Hepatocyte (in vitro differentiated cells): Measurements from ENCODE around the gene FAM25G. TPM values are rescaled to one million over a fixed set of nuclear protein-coding genes. Genes with fewer than 3 reads are reported as not detected.

Experiments used
- DNase-seq: peaks from one replicate; pipeline ENCODE4 v3.0.0-alpha.2; 2016; ENCODE audit warnings: low spot score
- H2AFZ ChIP-seq: fragments of 200-600 bp; sonication (generic); 2 replicates; pipeline ENCODE4 v1.6.0; 2016; ENCODE audit warnings: antibody characterized with exemption, mild to moderate bottlenecking
- H3K27ac ChIP-seq: fragments of 200-600 bp; sonication (generic); 2 replicates; pipeline ENCODE4 v1.5.1; 2016; ENCODE audit warnings: mild to moderate bottlenecking
- H3K27me3 ChIP-seq: fragments of 200-600 bp; sonication (generic); 2 replicates; pipeline ENCODE4 v1.6.1; 2016
- H3K36me3 ChIP-seq: fragments of 200-600 bp; sonication (generic); replicated peaks from 2 replicates; pipeline ENCODE4 v1.5.1; 2016; ENCODE audit warnings: low read depth; ENCODE audit not compliant: insufficient read depth
- H3K4me1 ChIP-seq: fragments of 200-600 bp; sonication (generic); 2 replicates; pipeline ENCODE4 v1.5.1; 2016; ENCODE audit warnings: mild to moderate bottlenecking, moderate library complexity; ENCODE audit not compliant: insufficient read depth
- H3K4me2 ChIP-seq: fragments of 200-600 bp; sonication (generic); 2 replicates; pipeline ENCODE4 v1.6.0; 2016
- H3K4me3 ChIP-seq: fragments of 200-600 bp; sonication (generic); 2 replicates; pipeline ENCODE4 v1.5.1; 2016; ENCODE audit warnings: mild to moderate bottlenecking
- H3K79me2 ChIP-seq: fragments of 200-600 bp; sonication (generic); 2 replicates; pipeline ENCODE4 v1.6.0; 2017; ENCODE audit warnings: mild to moderate bottlenecking
- H3K9me2 ChIP-seq: fragments of 200-600 bp; sonication (generic); replicated peaks from 2 replicates; pipeline ENCODE4 v1.6.0; 2017; ENCODE audit warnings: mild to moderate bottlenecking; ENCODE audit not compliant: insufficient read depth
- H3K9me3 ChIP-seq: fragments of 200-600 bp; sonication (generic); 2 replicates; pipeline ENCODE4 v1.5.1; 2016; ENCODE audit warnings: low read depth, mild to moderate bottlenecking
- H4K20me1 ChIP-seq: fragments of 200-600 bp; sonication (generic); 2 replicates; pipeline ENCODE4 v1.6.0; 2016; ENCODE audit warnings: mild to moderate bottlenecking; ENCODE audit not compliant: insufficient read depth, poor library complexity, severe bottlenecking
- EZH2 ChIP-seq: fragments of 200-600 bp; sonication (generic); IDR thresholded peaks from 2 replicates; pipeline ENCODE4 v1.6.1; 2016; ENCODE audit warnings: antibody characterized with exemption, mild to moderate bottlenecking, borderline replicate concordance
- EZH2phosphoT487 ChIP-seq: fragments of 200-600 bp; sonication (generic); IDR thresholded peaks from one replicate; pipeline ENCODE4 v1.6.1; 2018; ENCODE audit warnings: antibody characterized with exemption, mild to moderate bottlenecking, low read depth, moderate library complexity; ENCODE audit not compliant: unreplicated experiment, severe bottlenecking
- WGBS: methylation state at CpG from one replicate; pipeline ENCODE4 v1.1.6; 2016; ENCODE audit warnings: low lambda C conversion rate; ENCODE audit errors: missing lambda C conversion rate; 5-methylcytosine and 5-hydroxymethylcytosine counted together
- polyA plus RNA-seq: library from polyadenylated mRNA; unstranded; fragments of >200 nt; fragmentation: Nextera tagmentation; extraction: Ambion mirVana; gene quantifications from 2 replicates; pipeline ENCODE4 v1.2.1, GENCODE V29; 2016
- small RNA-seq: library from RNA; depleted of rRNA; stranded (forward); fragments of <200 nt; gene quantifications from one replicate; pipeline ENCODE3, GENCODE V24; 2014
- total RNA-seq: library from RNA; depleted of rRNA; stranded (reverse); fragments of >200 nt; gene quantifications from 2 replicates; pipeline ENCODE4 v1.2.3, GENCODE V29; 2014
- TF ChIP-seq, protein P1 (sequence below): fragments of 200-600 bp; sonication (generic); IDR thresholded peaks from 2 replicates; pipeline ENCODE4 v1.5.1; 2016; ENCODE audit warnings: antibody characterized with exemption, mild to moderate bottlenecking; ENCODE audit not compliant: poor library complexity

The FAM25G gene
- total and polyA plus RNA-seq, 2 experiments from 2014 or later = not detected

DNA sequence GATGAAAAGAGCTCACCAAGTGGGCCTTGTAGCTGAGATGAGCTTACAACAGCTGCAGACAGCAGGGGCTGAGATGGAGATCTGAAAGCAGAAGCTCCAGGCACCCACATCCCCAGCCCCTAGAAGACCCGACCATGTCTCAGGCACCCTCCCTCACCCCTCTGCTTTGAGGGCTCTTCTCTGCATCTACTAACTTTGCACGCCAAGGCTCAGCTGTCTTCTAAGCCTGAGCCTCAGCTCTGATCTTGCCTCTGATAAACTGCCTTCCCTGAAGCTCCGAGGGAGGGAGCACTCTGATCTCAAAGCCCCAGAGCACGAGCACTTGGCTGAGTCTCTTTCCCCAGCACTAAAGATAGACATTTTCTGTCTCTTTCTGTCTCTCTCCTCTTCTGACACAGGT lies 49.6 kb downstream of the FAM25G start:
- Histone ChIP-seq H3K36me3 (no peaks in the 10 kb centered on the region), H3K4me2 (no peak overlapping the region), H3K27ac (no peak overlapping the region), H3K79me2 (no peaks in the 10 kb centered on the region), H3K27me3 (no peaks in the 10 kb centered on the region), H3K9me2 (no peaks in the 10 kb centered on the region), H4K20me1 (no peaks in the 10 kb centered on the region), H2AFZ (no peak overlapping the region), H3K4me3 (no peak overlapping the region), H3K4me1 (no peaks in the 10 kb centered on the region), H3K9me3 (peaks cover 4% of the 10 kb centered on the region)
- TF ChIP-seq EZH2phosphoT487 (no peak), EZH2 (no peak)
- TF ChIP-seq, protein P1, sequence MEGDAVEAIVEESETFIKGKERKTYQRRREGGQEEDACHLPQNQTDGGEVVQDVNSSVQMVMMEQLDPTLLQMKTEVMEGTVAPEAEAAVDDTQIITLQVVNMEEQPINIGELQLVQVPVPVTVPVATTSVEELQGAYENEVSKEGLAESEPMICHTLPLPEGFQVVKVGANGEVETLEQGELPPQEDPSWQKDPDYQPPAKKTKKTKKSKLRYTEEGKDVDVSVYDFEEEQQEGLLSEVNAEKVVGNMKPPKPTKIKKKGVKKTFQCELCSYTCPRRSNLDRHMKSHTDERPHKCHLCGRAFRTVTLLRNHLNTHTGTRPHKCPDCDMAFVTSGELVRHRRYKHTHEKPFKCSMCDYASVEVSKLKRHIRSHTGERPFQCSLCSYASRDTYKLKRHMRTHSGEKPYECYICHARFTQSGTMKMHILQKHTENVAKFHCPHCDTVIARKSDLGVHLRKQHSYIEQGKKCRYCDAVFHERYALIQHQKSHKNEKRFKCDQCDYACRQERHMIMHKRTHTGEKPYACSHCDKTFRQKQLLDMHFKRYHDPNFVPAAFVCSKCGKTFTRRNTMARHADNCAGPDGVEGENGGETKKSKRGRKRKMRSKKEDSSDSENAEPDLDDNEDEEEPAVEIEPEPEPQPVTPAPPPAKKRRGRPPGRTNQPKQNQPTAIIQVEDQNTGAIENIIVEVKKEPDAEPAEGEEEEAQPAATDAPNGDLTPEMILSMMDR = no peak
- WGBS = 80% methylated on average over 4 of the region's 4 CpGs
- no peak for DNase-seq

DNA sequence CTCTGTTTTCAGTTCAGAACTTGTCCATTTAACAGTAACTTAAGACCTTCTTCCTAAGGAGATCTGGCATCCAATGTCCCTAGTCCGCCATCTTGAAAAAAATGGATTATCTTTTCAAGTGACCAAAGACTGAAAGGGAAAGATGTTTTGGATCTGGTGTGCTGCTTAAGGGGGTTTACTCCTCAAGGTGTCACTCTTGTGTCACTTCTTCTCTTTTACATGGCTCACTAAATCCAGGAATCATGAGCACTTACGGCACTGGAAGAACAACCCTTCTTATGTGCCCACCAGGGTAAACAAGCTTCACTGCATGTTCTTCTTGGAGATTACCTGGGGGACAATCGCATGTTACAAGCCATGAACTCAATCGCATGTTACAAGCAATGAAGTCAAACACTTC lies 51.3 kb downstream of the FAM25G start:
- H3K27me3 ChIP-seq = no peaks in the 10 kb centered on the region
- DNase-seq = no peak
- TF ChIP-seq, protein P1 = no peak
- TF ChIP-seq EZH2 (no peak), EZH2phosphoT487 (no peak)
- 93% methylated on average over 4 of the region's 4 CpGs for WGBS
- no peak overlapping the region for H3K27ac ChIP-seq
- H3K4me3 ChIP-seq = no peak overlapping the region
- no peak overlapping the region for H3K4me2 ChIP-seq
- no peaks in the 10 kb centered on the region for H3K4me1 ChIP-seq
- no peaks in the 10 kb centered on the region for H3K79me2 ChIP-seq
- H3K9me2 ChIP-seq = no peaks in the 10 kb centered on the region
- H3K9me3 ChIP-seq = no peaks in the 10 kb centered on the region
- H4K20me1 ChIP-seq = no peaks in the 10 kb centered on the region
- H3K36me3 ChIP-seq = no peaks in the 10 kb centered on the region
- H2AFZ ChIP-seq = no peak overlapping the region

GRCh38 chr10:47438857-47439474 lies 52.5 kb downstream of the FAM25G start:
- Histone ChIP-seq H3K27me3 (no peaks in the 10 kb centered on the region), H3K36me3 (no peaks in the 10 kb centered on the region), H3K4me1 (no peaks in the 10 kb centered on the region), H4K20me1 (no peaks in the 10 kb centered on the region), H3K27ac (no peak overlapping the region), H3K9me2 (no peaks in the 10 kb centered on the region), H3K9me3 (no peaks in the 10 kb centered on the region), H3K79me2 (no peaks in the 10 kb centered on the region), H3K4me2 (no peak overlapping the region), H2AFZ (no peak overlapping the region), H3K4me3 (no peak overlapping the region)
- WGBS = 28% methylated on average over 6 of the region's 6 CpGs
- peak; percentile 87 for DNase-seq
- no peak for TF ChIP-seq EZH2
- TF ChIP-seq, protein P1 = peak; percentile 53

Small RNA genes within 50 kb of the gene (small RNA-seq; reads per million reads assigned to genes)
- gene AL591684.3 (not detected), gene RNA5SP312 (not detected)

Other genes starting within 250 kb of the FAM25G start
- 2.3 and 2.5 TPM in 2 replicates for gene GDF10, start 191.5 kb downstream of the FAM25G start, total RNA-seq
- 3.3 and 5.7 TPM in 2 replicates for gene GDF10, start 191.5 kb downstream of the FAM25G start, polyA plus RNA-seq
- gene GDF2, start 169.2 kb downstream of the FAM25G start, total RNA-seq = not detected in 2 replicates
- 0.39 TPM in 1 of 2 replicates, not detected in the other for gene GDF2, start 169.2 kb downstream of the FAM25G start, polyA plus RNA-seq
- gene RBP3, start 143.3 kb downstream of the FAM25G start, total RNA-seq = 0.53 and 0.56 TPM in 2 replicates
- gene RBP3, start 143.3 kb downstream of the FAM25G start, polyA plus RNA-seq = 1.1 and 1.3 TPM in 2 replicates
- 1.2 and 2.0 TPM in 2 replicates for gene ZNF488, start 107.4 kb downstream of the FAM25G start, total RNA-seq
- 1.8 and 2.5 TPM in 2 replicates for gene ZNF488, start 107.4 kb downstream of the FAM25G start, polyA plus RNA-seq
- gene ANXA8, start 7.6 kb downstream of the FAM25G start, total RNA-seq = 60.4 and 87.6 TPM in 2 replicates
- 213 and 296 TPM in 2 replicates for gene ANXA8, start 7.6 kb downstream of the FAM25G start, polyA plus RNA-seq
- 8.4 and 9.4 TPM in 2 replicates for gene AGAP9, start 31.9 kb upstream of the FAM25G start, total RNA-seq
- 6.9 and 7.2 TPM in 2 replicates for gene AGAP9, start 31.9 kb upstream of the FAM25G start, polyA plus RNA-seq